ENCODE measurements around the gene GET3.
A peak's percentile ranks its signal among the peaks of the same experiment; 100 is the strongest.
"Not testable (repeated sequence)": the region's sequence is repeated elsewhere in the genome, so short reads cannot be mapped to it uniquely, and the experiment has no call there.

Gene GET3

GRCh38 chr19:12715102-12715501 lies 22.2 kb upstream of the GET3 start:
- DNase-seq, result no peak

- no peak for DNase-seq
These were observed 21.4 kb upstream of the GET3 start for GRCh38 chr19:12715929-12716328.

GRCh38 chr19:12720296-12720695 lies 17.0 kb upstream of the GET3 start:
- DNase-seq, result no peak

- peak in 23 of 58 donors; percentile 4 to 62 (median 26) for DNase-seq
These were observed 16.2 kb upstream of the GET3 start for GRCh38 chr19:12720851-12721655.

- peak in 51 of 58 donors; percentile 9 to 77 (median 54) for DNase-seq
These were observed 15.4 kb upstream of the GET3 start for GRCh38 chr19:12721656-12722565.

- peak; percentile 34 to 99 (median 93) for DNase-seq
These were observed 14.5 kb upstream of the GET3 start for GRCh38 chr19:12722566-12723380.

GRCh38 chr19:12723381-12723640 lies 14.0 kb upstream of the GET3 start:
- no peak for DNase-seq

- peak in 56 of 58 donors; percentile 4 to 73 (median 46) for DNase-seq
These were observed 13.5 kb upstream of the GET3 start, which contains the start of gene TNPO2 for GRCh38 chr19:12723641-12724426. Gene TNPO2 (minus strand): TSS chr19:12723932. CDS start chr19:12720977, 2,955 bp downstream.

DNA sequence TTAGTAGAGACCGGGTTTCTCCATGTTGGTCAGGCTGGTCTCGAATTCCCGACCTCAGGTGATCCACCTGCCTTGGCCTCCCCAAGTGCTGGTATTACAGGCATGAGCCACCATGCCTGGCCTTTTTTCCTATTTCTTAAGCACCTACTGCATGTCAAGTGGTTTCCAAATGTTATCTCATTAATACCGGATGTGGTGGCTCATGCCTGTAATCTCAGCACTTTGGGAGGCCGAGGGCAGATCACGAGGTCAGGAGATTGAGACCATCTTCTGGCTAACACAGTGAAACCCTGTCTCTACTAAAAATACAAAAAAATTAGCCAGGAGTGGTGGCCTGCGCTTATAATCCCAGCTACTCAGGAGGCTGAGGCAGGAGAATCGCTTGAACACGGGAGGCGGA lies 11.7 kb upstream of the GET3 start:
- DNase-seq, result not testable (repeated sequence)

- no peak for DNase-seq
These were observed 10.3 kb upstream of the GET3 start for GRCh38 chr19:12726988-12727316.

DNA sequence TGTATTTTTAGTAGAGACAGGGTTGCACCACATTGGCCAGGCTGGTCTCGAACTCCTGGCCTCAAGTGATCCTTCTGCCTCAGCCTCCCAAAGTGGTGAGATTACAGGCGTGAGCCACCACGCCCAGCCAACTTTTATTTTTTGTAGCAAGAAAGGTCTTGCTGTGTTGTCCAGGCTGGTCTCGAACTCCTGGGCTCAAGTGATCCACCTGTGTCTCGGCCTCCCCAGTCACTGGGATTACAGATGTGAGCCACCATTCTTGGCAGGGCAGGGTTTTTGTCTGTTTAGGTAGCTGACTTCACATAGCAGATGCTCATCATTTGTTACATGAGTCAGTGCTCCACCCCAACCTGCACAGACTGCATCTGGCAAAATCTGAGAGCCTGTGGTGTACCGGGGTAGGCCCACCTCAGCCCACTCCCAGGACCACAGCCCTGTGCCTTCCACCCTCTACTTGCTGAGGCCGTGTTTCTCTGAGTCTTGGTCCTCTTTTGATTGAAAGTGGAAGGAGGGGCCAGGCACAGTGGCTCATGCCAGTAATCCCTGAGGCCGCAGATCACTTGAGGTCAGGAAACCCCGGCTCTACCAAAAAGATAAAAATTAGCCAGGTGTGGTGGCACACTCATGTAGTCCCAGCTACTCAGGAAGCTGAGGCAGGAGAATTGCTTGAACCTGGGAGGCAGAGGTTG lies 9.4 kb upstream of the GET3 start:
- no peak for DNase-seq

DNA sequence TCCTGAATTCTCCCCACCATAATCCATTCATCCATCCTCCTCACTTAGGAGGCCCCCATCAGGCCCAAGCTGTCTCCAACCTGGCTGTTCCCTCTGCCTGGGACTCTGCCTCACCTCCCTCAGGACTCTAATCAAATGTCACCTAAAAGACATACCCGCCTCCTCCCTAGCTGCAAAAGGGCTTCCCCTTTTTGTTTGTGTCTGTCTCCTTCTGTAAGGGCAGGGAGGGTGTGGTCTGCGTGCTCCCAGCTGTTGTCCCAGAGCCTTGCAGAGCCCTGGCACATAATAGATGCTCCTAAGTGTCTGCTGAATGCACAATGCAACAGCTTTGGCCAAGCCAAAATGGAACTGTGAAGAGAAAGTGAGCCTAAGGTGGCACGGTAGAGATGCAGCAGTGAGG lies 7.2 kb upstream of the GET3 start:
- no peak for DNase-seq

GRCh38 chr19:12731337-12731736 lies 6.0 kb upstream of the GET3 start:
- DNase-seq, result no peak

DNA sequence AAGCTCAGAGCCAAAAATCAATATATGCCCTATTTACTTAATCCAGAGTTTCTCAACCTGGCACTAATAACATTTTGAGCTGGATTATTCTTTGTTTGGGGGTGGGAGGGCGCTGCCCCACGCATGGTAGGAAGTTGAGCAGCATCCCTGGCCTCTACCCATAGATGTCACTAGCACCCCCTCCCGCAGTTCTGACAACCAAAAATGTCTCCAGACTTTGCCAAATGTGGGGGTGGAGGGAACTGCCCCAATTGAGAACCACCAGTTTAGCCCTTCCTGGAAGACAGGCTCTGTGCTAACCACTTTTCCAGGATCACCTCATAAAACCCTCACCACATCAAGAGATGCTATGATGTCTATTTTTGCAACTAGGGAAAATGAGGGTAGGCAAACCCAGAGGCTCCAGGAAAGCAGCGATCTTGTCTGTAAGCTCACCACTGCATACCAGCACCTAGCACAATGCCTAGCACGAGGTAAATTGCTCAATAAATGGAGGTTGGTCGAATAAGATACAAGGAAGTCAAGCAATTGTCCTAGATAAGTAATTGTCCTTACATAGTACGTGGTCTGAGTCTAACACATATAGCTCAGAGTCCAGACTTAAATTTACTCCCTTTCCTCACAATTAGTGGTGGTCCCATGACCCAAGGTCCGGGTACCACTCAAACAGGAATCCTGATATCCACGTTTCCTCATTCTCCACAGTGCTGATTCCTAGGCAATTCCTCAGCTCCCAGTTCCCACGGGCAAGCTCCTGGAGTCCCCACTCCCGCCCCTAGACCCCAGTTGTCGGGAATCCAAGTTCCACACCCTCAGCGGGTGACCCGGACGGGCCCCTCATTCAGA lies 3.7 kb upstream of the GET3 start:
- DNase-seq, result peak in 7 of 58 donors; percentile 1 to 14 (median 8)

DNA sequence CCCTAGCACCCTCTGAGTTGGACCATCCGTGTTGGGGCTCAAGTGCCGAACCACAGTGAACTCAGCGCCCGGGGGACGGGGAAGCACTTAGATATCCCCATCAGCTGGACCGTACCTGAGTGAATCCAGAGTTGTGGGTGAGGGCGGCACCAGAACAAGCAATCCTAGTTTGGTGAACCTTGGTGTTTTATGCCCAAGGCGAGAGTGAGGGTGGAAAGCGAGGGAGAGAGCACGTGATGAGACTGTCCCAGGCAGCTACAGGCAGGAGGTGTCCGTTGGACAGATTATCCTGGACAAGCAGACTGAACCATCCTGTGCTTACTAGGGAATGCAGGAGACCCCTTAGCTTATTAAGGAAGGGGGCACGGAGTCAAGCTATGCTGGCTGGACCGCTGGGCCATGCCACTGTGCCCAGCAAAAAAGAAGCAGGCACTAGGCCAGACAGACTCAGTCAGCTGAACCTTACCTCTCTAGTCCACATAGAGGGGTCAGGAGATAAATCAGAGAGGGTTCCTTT lies 596 bp downstream of the GET3 start:
- DNase-seq, result no peak

DNA sequence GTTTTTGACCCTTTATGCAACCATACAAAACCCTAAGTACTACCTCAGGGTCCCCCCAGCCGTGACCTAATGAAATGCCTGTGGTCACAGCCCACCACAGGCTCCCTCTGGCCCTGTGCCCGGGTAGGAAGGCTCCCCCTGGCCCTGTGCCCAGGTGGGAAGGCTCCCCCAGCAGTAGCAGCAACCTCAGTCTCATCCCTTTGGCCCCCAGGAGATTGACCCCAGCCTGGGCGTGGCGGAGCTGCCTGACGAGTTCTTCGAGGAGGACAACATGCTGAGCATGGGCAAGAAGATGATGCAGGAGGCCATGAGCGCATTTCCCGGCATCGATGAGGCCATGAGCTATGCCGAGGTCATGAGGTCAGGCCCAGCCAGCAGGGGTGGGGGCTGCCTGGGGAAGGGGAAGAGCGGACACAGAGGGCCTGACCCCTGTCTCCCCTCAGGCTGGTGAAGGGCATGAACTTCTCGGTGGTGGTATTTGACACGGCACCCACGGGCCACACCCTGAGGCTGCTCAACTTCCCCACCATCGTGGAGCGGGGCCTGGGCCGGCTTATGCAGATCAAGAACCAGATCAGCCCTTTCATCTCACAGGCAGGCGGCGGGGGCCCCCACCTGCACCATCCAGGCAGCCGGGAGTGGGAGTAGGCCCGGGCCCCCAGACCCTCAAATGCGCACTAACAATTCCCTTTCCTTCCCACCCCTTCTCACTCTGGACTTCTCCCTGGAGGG lies 8.0 kb downstream of the GET3 start:
- no peak for DNase-seq

DNA sequence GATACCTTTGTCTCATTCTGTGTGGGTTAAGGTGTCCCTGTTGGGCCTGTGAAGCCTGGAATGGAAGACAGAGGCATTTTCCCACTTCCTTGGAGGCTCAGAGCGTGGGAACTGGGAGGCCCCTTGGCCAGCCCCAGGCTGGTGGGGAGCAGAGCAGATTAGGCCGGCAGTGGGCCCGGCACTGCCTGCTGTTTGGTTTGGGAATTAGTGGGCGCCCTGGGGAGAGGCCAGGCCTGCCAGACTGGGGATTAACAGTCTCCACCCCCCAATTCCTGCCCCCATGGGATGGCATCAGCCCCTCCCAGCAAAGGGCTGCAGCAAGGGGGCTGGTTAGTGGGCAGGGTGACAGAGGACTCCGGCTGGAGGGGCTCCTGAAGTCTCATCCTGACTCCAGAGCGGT lies 11.2 kb downstream of the GET3 start:
- no peak for DNase-seq

DNA sequence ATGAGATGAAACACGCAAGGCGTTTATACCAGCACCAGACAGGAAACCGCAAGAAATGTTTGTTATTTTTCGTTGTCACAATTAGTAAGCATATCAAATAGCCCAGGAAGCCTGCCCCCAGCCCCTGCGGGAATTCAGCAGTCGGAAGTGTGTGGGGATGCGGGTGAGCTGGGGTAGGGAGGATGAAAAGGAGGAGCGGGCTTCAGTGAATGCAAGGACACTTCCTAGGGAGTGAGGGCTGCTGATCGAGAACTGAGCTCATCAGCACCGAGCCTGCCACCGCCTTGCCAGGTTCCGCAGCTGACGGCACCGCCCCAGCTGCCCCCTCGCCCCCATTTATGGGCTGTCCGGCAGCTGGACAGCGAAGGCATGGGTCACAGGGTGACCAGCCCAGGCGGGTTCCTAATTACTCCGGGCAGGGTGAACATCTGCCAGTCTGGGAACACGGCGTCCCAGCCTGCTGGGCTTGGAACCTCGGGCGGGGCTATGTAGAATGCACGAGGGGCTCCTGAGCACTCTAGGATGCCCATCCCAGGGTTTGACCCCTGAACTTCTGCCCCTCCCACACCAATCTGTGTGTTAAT lies 12.7 kb downstream of the GET3 start:
- DNase-seq, result no peak
